Esophagus (tissue), 2 donors: Measurements from ENCODE around the gene ZNF444. TPM values are rescaled to one million over a fixed set of nuclear protein-coding genes. Genes with fewer than 3 reads are reported as not detected.
"Not testable (repeated sequence)": the region's sequence is repeated elsewhere in the genome, so short reads cannot be mapped to it uniquely, and the experiment has no call there.

Experiments
- H3K27ac ChIP-seq, 2 donors: one replicate each; pipeline ENCODE4 v1.5.1; 2013; ENCODE audit warnings: low read depth in 2 of 2, mild to moderate bottlenecking in 2 of 2, inconsistent platforms in 1 of 2, low read length in 1 of 2, moderate library complexity in 1 of 2
- H3K27me3 ChIP-seq, 2 donors: one replicate each; pipeline ENCODE4 v1.6.1; 2013; ENCODE audit warnings: low read length in 2 of 2, control low read depth in 1 of 2, mild to moderate bottlenecking in 1 of 2; ENCODE audit not compliant: insufficient read depth in 2 of 2, control insufficient read depth in 1 of 2
- H3K36me3 ChIP-seq, 2 donors: one replicate each; pipeline ENCODE4 v1.6.1; 2013; ENCODE audit warnings: low read length in 1 of 2; ENCODE audit not compliant: control insufficient read depth in 2 of 2, insufficient read depth in 2 of 2
- H3K4me1 ChIP-seq, 2 donors: one replicate each; pipeline ENCODE4 v1.6.1; 2013; ENCODE audit warnings: low read length in 1 of 2; ENCODE audit not compliant: control insufficient read depth in 2 of 2, insufficient read depth in 2 of 2
- H3K4me3 ChIP-seq, 2 donors: one replicate each; pipeline ENCODE4 v1.5.1; 2013; ENCODE audit warnings: low read length in 2 of 2, mild to moderate bottlenecking in 2 of 2, low read depth in 1 of 2, moderate library complexity in 1 of 2
- H3K9me3 ChIP-seq, 2 donors: one replicate each; pipeline ENCODE4 v1.6.1; 2013; ENCODE audit warnings: mild to moderate bottlenecking in 2 of 2, low read depth in 1 of 2, low read length in 1 of 2, moderate library complexity in 1 of 2; ENCODE audit not compliant: control insufficient read depth in 2 of 2, insufficient read depth in 1 of 2
- WGBS, 2 donors: extraction: QIAGEN DNeasy Blood & Tissue Kit; methylation state at CpG; one replicate each; pipeline ENCODE4 v1.1.7; 2013; 5-methylcytosine and 5-hydroxymethylcytosine counted together
- polyA plus RNA-seq, 2 donors: library from polyadenylated mRNA; stranded (reverse); fragments of 200-250 nt; gene quantifications; one replicate each; pipeline ENCODE4 v1.2.3, GENCODE V29; 2013
- donor health status: healthy with polysubstance abuse.
- donor health status: Bipolar disorder and iron deficiency.

Gene ZNF444
- polyA plus RNA-seq, 2 donors, result 12.9 to 16.0 TPM

GRCh38 chr19:56177564-56178243, 36.6 kb downstream of the ZNF444 start:
- WGBS, 2 donors, result 51 to 59% methylated on average over 11 of the region's 11 CpGs

DNA sequence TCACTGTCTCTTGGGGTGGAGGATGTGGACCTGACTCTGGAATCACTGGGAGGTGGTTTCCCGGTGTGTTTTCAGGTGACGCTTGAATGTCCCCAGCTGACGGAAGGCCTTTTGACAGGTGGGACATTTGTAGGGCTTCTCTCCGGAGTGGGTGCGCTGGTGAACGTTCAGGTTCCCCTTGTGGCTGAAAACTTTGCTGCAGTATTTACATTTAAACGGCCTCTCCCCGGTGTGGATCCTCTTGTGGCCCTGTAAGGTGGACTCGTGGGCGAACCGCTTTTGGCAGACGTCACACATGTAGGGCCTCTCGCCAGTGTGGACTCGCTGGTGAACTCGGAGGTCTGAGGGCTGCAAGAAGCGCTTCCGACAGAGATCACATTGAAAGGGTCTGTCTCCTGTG, 48.7 kb downstream of the ZNF444 start:
- H3K9me3 ChIP-seq, result no peaks in the 10 kb centered on the region
- H3K36me3 ChIP-seq, result no peaks in the 10 kb centered on the region
- peaks cover 0 to 2% of the 10 kb centered on the region in 2 donors for H3K4me1 ChIP-seq
- H3K4me3 ChIP-seq, result no peak overlapping the region
- H3K27me3 ChIP-seq, result no peaks in the 10 kb centered on the region
- no peak overlapping the region for H3K27ac ChIP-seq
- WGBS, 2 donors, result 73 to 76% methylated on average over 17 of the region's 17 CpGs

More at GRCh38 chr19:56177564-56178243, 36.6 kb downstream of the ZNF444 start:
- Histone ChIP-seq H3K27me3 (peaks cover 0 to 3% of the 10 kb centered on the region in 2 donors), H3K27ac (no peak overlapping the region), H3K4me1 (no peaks in the 10 kb centered on the region), H3K36me3 (no peaks in the 10 kb centered on the region), H3K4me3 (no peak overlapping the region), H3K9me3 (no peaks in the 10 kb centered on the region)

DNA sequence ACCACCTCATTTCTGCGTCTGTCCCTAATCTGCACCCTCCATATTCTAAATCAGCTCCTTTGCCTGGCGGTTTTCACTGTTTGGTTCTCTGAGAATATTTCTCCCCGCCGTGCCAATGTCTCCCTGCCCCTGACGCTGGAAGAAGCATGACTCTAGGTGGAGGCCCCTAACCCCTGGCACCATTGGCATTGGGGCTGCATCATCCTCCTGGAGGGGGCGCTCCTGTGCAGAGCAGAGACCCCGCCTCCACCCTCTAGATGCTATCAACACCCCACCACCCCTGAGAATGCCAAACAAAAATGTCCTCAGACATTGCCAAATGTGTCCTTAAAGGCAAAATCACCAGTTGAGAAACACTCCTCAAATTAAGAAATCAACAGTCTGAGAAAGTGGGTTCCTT, 50.0 kb downstream of the ZNF444 start:
- H3K4me1 ChIP-seq, result peaks cover 0 to 2% of the 10 kb centered on the region in 2 donors
- no peak overlapping the region for H3K4me3 ChIP-seq
- no peaks in the 10 kb centered on the region for H3K27me3 ChIP-seq
- H3K36me3 ChIP-seq, result no peaks in the 10 kb centered on the region
- WGBS, 2 donors, result 70 to 78% methylated on average over 7 of the region's 7 CpGs
- no peak overlapping the region for H3K27ac ChIP-seq
- no peaks in the 10 kb centered on the region for H3K9me3 ChIP-seq

GRCh38 chr19:56191711-56192110, 50.6 kb downstream of the ZNF444 start:
- 84 to 85% methylated on average over 10 of the region's 10 CpGs for WGBS, 2 donors
- no peaks in the 10 kb centered on the region for H3K9me3 ChIP-seq
- no peaks in the 10 kb centered on the region for H3K36me3 ChIP-seq
- peaks cover 0 to 2% of the 10 kb centered on the region in 2 donors for H3K4me1 ChIP-seq
- no peak overlapping the region for H3K4me3 ChIP-seq
- no peak overlapping the region for H3K27ac ChIP-seq
- no peaks in the 10 kb centered on the region for H3K27me3 ChIP-seq

DNA sequence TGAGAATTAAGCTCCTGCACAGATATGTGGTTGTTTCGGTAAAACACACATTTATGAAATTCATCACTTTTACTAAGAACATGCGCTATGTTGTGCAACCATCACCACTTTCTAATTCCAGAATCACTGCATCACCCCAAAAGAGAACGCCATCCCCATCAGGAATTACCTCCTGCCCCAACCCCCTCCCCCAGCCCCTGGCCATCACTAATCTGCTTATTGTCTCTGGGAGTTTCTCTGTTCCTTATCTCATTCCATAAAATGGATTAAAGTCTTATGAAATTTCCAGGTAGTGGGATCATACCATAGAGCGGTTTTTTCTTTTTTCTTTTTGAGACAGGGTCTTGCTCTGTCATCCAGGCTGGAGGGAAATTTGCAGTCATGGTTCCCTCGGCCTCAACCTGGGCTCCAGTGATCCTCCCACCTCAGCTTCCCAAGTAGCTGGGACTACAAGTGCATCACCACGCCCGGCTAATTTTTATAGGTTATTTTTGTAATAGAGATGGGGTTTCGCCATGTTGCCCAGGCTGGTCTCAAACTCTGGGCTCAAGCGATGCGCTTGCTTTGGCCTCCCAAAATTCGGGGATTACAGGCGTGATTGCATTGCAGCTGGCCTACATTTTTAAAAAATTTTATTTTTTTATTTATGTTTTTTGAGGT, 53.0 kb downstream of the ZNF444 start:
- H3K4me3 ChIP-seq, result no peak overlapping the region
- H3K27ac ChIP-seq, result no peak overlapping the region
- H3K27me3 ChIP-seq, result no peaks in the 10 kb centered on the region
- WGBS, 2 donors, result 89 to 91% methylated on average over 12 of the region's 12 CpGs
- peaks cover 0 to 2% of the 10 kb centered on the region in 2 donors for H3K4me1 ChIP-seq
- no peaks in the 10 kb centered on the region for H3K9me3 ChIP-seq
- no peaks in the 10 kb centered on the region for H3K36me3 ChIP-seq

DNA sequence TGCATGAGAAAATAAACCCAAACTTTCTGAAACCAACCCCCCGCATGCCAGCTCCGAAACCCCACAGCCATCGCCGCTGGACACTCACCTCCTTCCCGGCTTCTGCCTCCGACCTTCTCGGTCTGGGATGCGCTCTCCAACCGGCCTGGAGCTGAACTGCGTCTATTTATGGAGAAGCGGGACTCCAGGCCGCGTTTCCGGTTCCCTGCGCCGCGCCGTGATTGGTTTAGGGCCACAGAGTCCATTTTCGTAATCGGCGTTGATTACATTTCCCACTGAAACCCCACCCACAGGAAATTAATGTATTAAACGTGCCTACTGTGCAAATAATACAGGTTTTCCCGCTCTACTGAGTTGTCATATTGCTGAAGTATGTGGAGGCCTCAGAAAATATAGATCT, 56.6 kb downstream of the ZNF444 start, which contains the start of gene ZSCAN5B:
TSS of gene ZSCAN5B (minus strand) at position 138 of the 400 bp plus-strand sequence. CDS start 4,731 bp downstream, outside the sequence.
- 86 to 91% methylated on average over 23 of the region's 23 CpGs for WGBS, 2 donors
- not testable (repeated sequence) for H3K4me1 ChIP-seq, H3K9me3 ChIP-seq, H3K27me3 ChIP-seq, H3K36me3 ChIP-seq, H3K27ac ChIP-seq, H3K4me3 ChIP-seq

GRCh38 chr19:56199687-56200086, 58.6 kb downstream of the ZNF444 start:
- no peaks in the 10 kb centered on the region for H3K4me1 ChIP-seq
- H3K27ac ChIP-seq, result no peak overlapping the region
- no peaks in the 10 kb centered on the region for H3K27me3 ChIP-seq
- no peaks in the 10 kb centered on the region for H3K9me3 ChIP-seq
- 63% methylated on average over 7 of the region's 7 CpGs for WGBS, 2 donors
- no peaks in the 10 kb centered on the region for H3K36me3 ChIP-seq
- no peak overlapping the region for H3K4me3 ChIP-seq

DNA sequence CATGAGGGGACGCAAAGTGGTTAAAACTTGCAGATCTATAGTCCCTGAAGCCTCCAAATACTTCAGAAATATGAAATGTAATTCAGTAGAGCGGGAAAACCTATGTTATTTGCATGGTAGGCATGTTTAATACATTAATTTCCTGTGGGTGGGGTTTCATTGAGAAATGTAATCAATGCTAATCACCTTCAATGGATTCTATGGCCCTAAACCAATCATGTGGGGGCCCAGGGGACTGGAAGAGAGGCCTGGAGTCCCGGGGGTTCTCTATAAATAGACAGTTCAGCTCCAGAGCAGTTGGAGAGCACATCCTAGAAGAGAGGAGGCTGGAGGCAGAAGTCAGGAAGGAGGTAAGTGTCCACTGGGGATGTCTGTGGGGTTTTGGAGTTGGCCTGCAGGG, 60.9 kb downstream of the ZNF444 start, which contains the start of gene ZSCAN5C:
TSS of gene ZSCAN5C (plus strand) at position 301 of the 400 bp plus-strand sequence. CDS start 3,641 bp downstream, outside the sequence.
- H3K27ac ChIP-seq, result no peak within 1 kb of the TSS
- WGBS, 2 donors, result 61 to 66% methylated on average over 3 of the region's 3 CpGs
- H3K4me3 ChIP-seq, result no peak within 1 kb of the TSS
- no peaks in the 10 kb centered on the region for H3K36me3 ChIP-seq
- H3K9me3 ChIP-seq, result no peaks in the 10 kb centered on the region
- H3K4me1 ChIP-seq, result no peaks in the 10 kb centered on the region
- no peaks in the 10 kb centered on the region for H3K27me3 ChIP-seq

DNA sequence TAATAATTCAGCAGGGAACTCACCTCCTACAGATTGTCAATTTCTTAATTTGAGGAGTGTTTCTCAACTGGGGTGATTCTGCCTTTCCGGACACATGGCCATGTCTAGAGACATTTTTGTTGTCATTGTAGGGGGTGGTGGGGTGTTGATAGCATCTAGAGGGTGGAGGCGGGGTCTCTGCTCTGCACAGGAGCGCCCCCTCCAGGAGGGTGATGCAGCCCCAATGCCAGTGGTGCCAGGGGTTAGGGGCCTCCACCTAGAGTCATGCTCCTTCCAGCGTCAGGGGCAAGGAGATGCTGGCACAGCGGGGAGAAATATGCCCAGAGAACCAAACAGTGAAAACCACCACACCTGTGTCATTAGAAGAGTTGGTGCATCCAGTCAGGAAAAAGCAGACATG, 66.5 kb downstream of the ZNF444 start:
- not testable (repeated sequence) for H3K27ac ChIP-seq, H3K27me3 ChIP-seq, H3K4me3 ChIP-seq, H3K4me1 ChIP-seq, H3K36me3 ChIP-seq, H3K9me3 ChIP-seq
- 83 to 90% methylated on average over 4 to 5 of the region's 5 CpGs for WGBS, 2 donors
